ENCODE measurements around the gene RAPGEF5. TPM values are rescaled to one million over a fixed set of nuclear protein-coding genes. Genes with fewer than 3 reads are reported as not detected.

RAPGEF5 gene
- total RNA-seq, 1 experiment from 2014 or later = 13.3 TPM

DNA sequence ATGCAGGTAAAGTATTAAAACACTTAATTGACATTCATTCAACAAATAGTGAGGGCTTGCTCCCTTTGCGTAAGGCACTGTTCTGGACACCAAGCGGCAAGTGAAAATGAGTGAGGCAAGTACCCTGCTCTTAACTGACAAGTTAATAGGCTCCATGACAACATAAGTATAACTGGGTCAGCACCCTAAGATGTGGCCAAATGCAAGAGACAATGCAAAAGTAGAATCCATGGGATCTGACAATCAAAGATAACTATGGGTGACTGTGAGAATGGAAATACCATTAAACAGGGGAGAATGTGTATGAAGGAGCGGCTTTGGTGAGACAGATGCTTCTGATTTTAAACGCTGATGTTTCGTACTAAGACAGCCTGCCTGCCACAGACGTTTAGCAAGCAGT, 160.5 kb downstream of the RAPGEF5 start:
- WGBS (ENCODE audit: extremely low coverage, insufficient read length, low lambda C conversion rate) = no CpG with 5 or more reads among the region's 6 CpGs
- Histone ChIP-seq H3K18ac (ENCODE audit: insufficient read length, low read depth, low read length) (no peak overlapping the region), H3K23me2 (ENCODE audit: insufficient read length, low read depth, low read length, poor library complexity, severe bottlenecking) (peaks cover 8% of the 10 kb centered on the region), H2BK120ac (ENCODE audit: low read depth, low read length, poor library complexity, severe bottlenecking) (no peak overlapping the region), H2BK20ac (ENCODE audit: low read depth, low read length, poor library complexity, severe bottlenecking) (no peak overlapping the region), H2BK12ac (ENCODE audit: insufficient read length, low read depth, low read length) (no peak overlapping the region), H4K91ac (ENCODE audit: insufficient read length, low read depth, low read length) (no peak overlapping the region), H3K4me1 (ENCODE audit: insufficient read depth, low read length) (peaks cover 2% of the 10 kb centered on the region; the same call in 1 of the 2 replicates), H3K9me3 (ENCODE audit: control insufficient read depth, low read depth, low read length) (no peaks in the 10 kb centered on the region), H2AK5ac (ENCODE audit: insufficient read length, low read length) (no peak overlapping the region), H2BK5ac (ENCODE audit: insufficient read length, low read length) (no peak overlapping the region), H4K20me1 (ENCODE audit: control insufficient read depth, insufficient read depth, insufficient read length) (peaks cover 3% of the 10 kb centered on the region), H3K23ac (ENCODE audit: insufficient read length, low read depth, low read length) (no peak overlapping the region), H2AFZ (ENCODE audit: low read length) (no peak overlapping the region), H3K4me2 (ENCODE audit: insufficient read depth, insufficient read length, low read length) (no peak overlapping the region), H3K27ac (ENCODE audit: insufficient read length, low read depth, low read length) (no peak overlapping the region), H3K79me1 (ENCODE audit: insufficient read depth, low read depth, low read length, poor library complexity, severe bottlenecking) (no peaks in the 10 kb centered on the region), H3K14ac (ENCODE audit: insufficient read depth, low read length) (no peak overlapping the region), H3K56ac (ENCODE audit: insufficient read length, low read depth, low read length) (no peak overlapping the region), H4K8ac (replicated peaks; ENCODE audit: insufficient read length, low read depth, low read length) (no peak overlapping the region), H3K79me2 (ENCODE audit: insufficient read depth, low read length) (no peaks in the 10 kb centered on the region), H2BK15ac (ENCODE audit: low read depth, low read length) (no peak overlapping the region), H3K4ac (ENCODE audit: low read depth, low read length) (no peak overlapping the region), H4K5ac (ENCODE audit: insufficient read length, low read depth, low read length) (no peak overlapping the region), H3T11ph (ENCODE audit: low read length) (no peak overlapping the region), H3K27me3 (ENCODE audit: insufficient read depth, low read length) (no peaks in the 10 kb centered on the region; the same call in 1 of the 2 replicates), H3K9ac (ENCODE audit: extremely low read depth, insufficient read length, low read length) (no peak overlapping the region)
- DNase-seq = no peak
- Mint-ChIP-seq H3K4me1 (peaks cover 40 to 62% of the 10 kb centered on the region in 2 experiments), H3K9me3 (no peaks in the 10 kb centered on the region), H3K4me3 (no peak overlapping the region), H3K27ac (no peak overlapping the region), H3K27me3 (ENCODE audit: low read depth) (peaks cover 36% of the 10 kb centered on the region), H3K36me3 (ENCODE audit: insufficient read depth in 1 of 3, low read depth in 3 of 3) (peaks cover 0 to 2% (median 0%) of the 10 kb centered on the region in 3 experiments; a peak in 1 of 7 replicates)
- TF ChIP-seq, protein P1, sequence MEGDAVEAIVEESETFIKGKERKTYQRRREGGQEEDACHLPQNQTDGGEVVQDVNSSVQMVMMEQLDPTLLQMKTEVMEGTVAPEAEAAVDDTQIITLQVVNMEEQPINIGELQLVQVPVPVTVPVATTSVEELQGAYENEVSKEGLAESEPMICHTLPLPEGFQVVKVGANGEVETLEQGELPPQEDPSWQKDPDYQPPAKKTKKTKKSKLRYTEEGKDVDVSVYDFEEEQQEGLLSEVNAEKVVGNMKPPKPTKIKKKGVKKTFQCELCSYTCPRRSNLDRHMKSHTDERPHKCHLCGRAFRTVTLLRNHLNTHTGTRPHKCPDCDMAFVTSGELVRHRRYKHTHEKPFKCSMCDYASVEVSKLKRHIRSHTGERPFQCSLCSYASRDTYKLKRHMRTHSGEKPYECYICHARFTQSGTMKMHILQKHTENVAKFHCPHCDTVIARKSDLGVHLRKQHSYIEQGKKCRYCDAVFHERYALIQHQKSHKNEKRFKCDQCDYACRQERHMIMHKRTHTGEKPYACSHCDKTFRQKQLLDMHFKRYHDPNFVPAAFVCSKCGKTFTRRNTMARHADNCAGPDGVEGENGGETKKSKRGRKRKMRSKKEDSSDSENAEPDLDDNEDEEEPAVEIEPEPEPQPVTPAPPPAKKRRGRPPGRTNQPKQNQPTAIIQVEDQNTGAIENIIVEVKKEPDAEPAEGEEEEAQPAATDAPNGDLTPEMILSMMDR (conservative IDR thresholded peaks at IDR 0.05) = no peak

Data from H9 (cell line).